GM23338 (cell line): ENCODE data around the gene CMIP. TPM values are rescaled to one million over a fixed set of nuclear protein-coding genes. Genes with fewer than 3 reads are reported as not detected.

Experiments
- ATAC-seq: fragments of 200-7000 bp; cut with Tn5 transposase; 3 replicates; pipeline ENCODE4 v1.9.1; 2020
- DNase-seq: peaks from one replicate; pipeline ENCODE4 v3.0.0-alpha.2; 2015; ENCODE audit warnings: low spot score
- H2AFZ ChIP-seq: fragments of 200-600 bp; sonication (generic); 2 replicates; pipeline ENCODE4 v1.8.0; 2016; ENCODE audit warnings: antibody characterized with exemption, mild to moderate bottlenecking, moderate library complexity
- H3F3A ChIP-seq: fragments of 200-600 bp; sonication (generic); replicated peaks from 2 replicates; pipeline ENCODE4 v1.8.0; 2017; ENCODE audit warnings: antibody characterized with exemption, mixed run types, low read depth
- H3K27ac ChIP-seq: fragments of 200-600 bp; sonication (generic); 2 replicates; pipeline ENCODE4 v1.6.1; 2016; ENCODE audit warnings: low read depth
- H3K27me3 ChIP-seq: fragments of 200-600 bp; sonication (generic); 2 replicates; pipeline ENCODE4 v1.8.0; 2016; ENCODE audit warnings: mild to moderate bottlenecking, mixed run types, moderate library complexity; ENCODE audit not compliant: insufficient read depth
- H3K36me3 ChIP-seq: fragments of 200-600 bp; sonication (generic); 2 replicates; pipeline ENCODE4 v1.8.0; 2016; ENCODE audit warnings: mild to moderate bottlenecking; ENCODE audit not compliant: insufficient read depth
- H3K4me1 ChIP-seq: fragments of 200-600 bp; sonication (generic); 2 replicates; pipeline ENCODE4 v1.8.0; 2016; ENCODE audit warnings: mild to moderate bottlenecking, moderate library complexity; ENCODE audit not compliant: insufficient read depth
- H3K4me2 ChIP-seq: fragments of 200-600 bp; sonication (generic); 2 replicates; pipeline ENCODE4 v1.7.1; 2017; ENCODE audit warnings: mixed run types
- H3K4me3 ChIP-seq: fragments of 200-600 bp; sonication (generic); 2 replicates; pipeline ENCODE4 v1.6.1; 2016; ENCODE audit warnings: mixed run types
- H3K79me2 ChIP-seq: fragments of 200-600 bp; sonication (generic); replicated peaks from 2 replicates; pipeline ENCODE4 v1.8.0; 2017; ENCODE audit warnings: mild to moderate bottlenecking; ENCODE audit not compliant: insufficient read depth
- H3K9me2 ChIP-seq: fragments of 200-600 bp; sonication (generic); 2 replicates; pipeline ENCODE4 v1.8.0; 2017; ENCODE audit not compliant: insufficient read depth
- H4K20me1 ChIP-seq: fragments of 200-600 bp; sonication (generic); replicated peaks from 2 replicates; pipeline ENCODE4 v1.8.0; 2017; ENCODE audit warnings: mild to moderate bottlenecking; ENCODE audit not compliant: insufficient read depth
- H3K27ac Mint-ChIP-seq: 2 replicates; pipeline ENCODE4 v1.8.0; 2020; ENCODE audit warnings: inconsistent platforms, mild to moderate bottlenecking, moderate library complexity, mixed read lengths
- H3K27me3 Mint-ChIP-seq: 3 replicates; pipeline ENCODE4 v1.8.0; 2022; ENCODE audit warnings: low read depth, mild to moderate bottlenecking, moderate library complexity, mixed read lengths, inconsistent platforms; ENCODE audit not compliant: insufficient read depth, poor library complexity
- H3K36me3 Mint-ChIP-seq: 3 replicates; pipeline ENCODE4 v1.8.0; 2021; ENCODE audit warnings: low read depth, mild to moderate bottlenecking, inconsistent platforms, moderate library complexity, mixed read lengths
- H3K4me1 Mint-ChIP-seq: 3 replicates; pipeline ENCODE4 v1.8.0; 2020; ENCODE audit warnings: mild to moderate bottlenecking, inconsistent platforms, mixed read lengths
- H3K4me3 Mint-ChIP-seq: 3 replicates; pipeline ENCODE4 v1.8.0; 2021; ENCODE audit warnings: moderate library complexity, mild to moderate bottlenecking, inconsistent platforms, mixed read lengths
- H3K9me3 Mint-ChIP-seq: 3 replicates; pipeline ENCODE4 v1.8.0; 2020; ENCODE audit warnings: moderate library complexity, mild to moderate bottlenecking, inconsistent platforms, mixed read lengths
- CREB1 ChIP-seq: fragments of 250-450 bp; sonication (Bioruptor Pico); IDR thresholded peaks from 2 replicates; pipeline ENCODE4 v1.5.0; 2020; ENCODE audit warnings: low read depth, mild to moderate bottlenecking, moderate library complexity
- EZH2 ChIP-seq: fragments of 200-600 bp; sonication (generic); IDR thresholded peaks from one replicate; pipeline ENCODE4 v1.8.0; 2017; ENCODE audit warnings: antibody characterized with exemption, mild to moderate bottlenecking, low read depth; ENCODE audit not compliant: unreplicated experiment
- JUNB ChIP-seq: IDR thresholded peaks from one replicate; pipeline ENCODE4 v1.6.1; 2016; ENCODE audit warnings: antibody characterized with exemption; ENCODE audit not compliant: unreplicated experiment
- NANOG ChIP-seq: IDR thresholded peaks from 2 replicates; pipeline ENCODE4 v1.6.1; 2016; ENCODE audit warnings: antibody characterized with exemption, borderline replicate concordance
- POLR2AphosphoS5 ChIP-seq: IDR thresholded peaks from 2 replicates; pipeline ENCODE4 v1.6.1; 2016; ENCODE audit warnings: antibody characterized with exemption, low read depth
- STAT1 ChIP-seq: IDR thresholded peaks from one replicate; pipeline ENCODE4 v1.6.1; 2016; ENCODE audit warnings: antibody characterized with exemption; ENCODE audit not compliant: unreplicated experiment
- ZNF114 ChIP-seq: fragments of 250-450 bp; sonication (Bioruptor Pico); IDR thresholded peaks from 2 replicates; pipeline ENCODE4 v1.5.0; 2020; ENCODE audit warnings: mild to moderate bottlenecking, moderate library complexity
- ZNF331 ChIP-seq: fragments of 250-450 bp; sonication (Bioruptor Pico); IDR thresholded peaks from 2 replicates; pipeline ENCODE4 v1.5.0; 2020; ENCODE audit warnings: low read depth, mild to moderate bottlenecking, moderate library complexity
- polyA plus RNA-seq: library from polyadenylated mRNA; unstranded; fragments of >200 nt; fragmentation: Nextera tagmentation; extraction: Ambion mirVana; gene quantifications from 2 replicates; pipeline ENCODE4 v1.2.1, GENCODE V29; 2016
- total RNA-seq: library from RNA; depleted of rRNA; stranded (reverse); fragments of >200 nt; shearing (Covaris generic); gene quantifications from 2 replicates; pipeline ENCODE4 v1.2.3, GENCODE V29; 2014
- TF ChIP-seq, protein P1 (sequence below): fragments of 250-450 bp; sonication (Bioruptor Pico); IDR thresholded peaks from 2 replicates; pipeline ENCODE4 v1.5.0; 2020; ENCODE audit warnings: mild to moderate bottlenecking, moderate library complexity
- TF ChIP-seq, protein P2 (sequence below), 2 experiments: fragments of 200-600 bp in 1 of 2; sonication (generic) in 1 of 2; conservative IDR thresholded peaks; 2 replicates each; pipeline versions ENCODE4 v1.5.1 to v1.6.1; 2016 to 2017; ENCODE audit warnings: antibody characterized with exemption in 2 of 2, low read depth in 2 of 2, mild to moderate bottlenecking in 2 of 2, moderate library complexity in 1 of 2
- TF ChIP-seq, protein P3 (sequence below): IDR thresholded peaks from 2 replicates; pipeline ENCODE4 v1.6.1; 2016; ENCODE audit warnings: antibody characterized with exemption
- TF ChIP-seq, protein P4 (sequence below): IDR thresholded peaks from one replicate; pipeline ENCODE4 v1.6.1; 2018; ENCODE audit warnings: antibody characterized with exemption; ENCODE audit not compliant: unreplicated experiment

CMIP gene
- total and polyA plus RNA-seq, 2 experiments from 2014 or later, result 9.5 to 62.3 TPM

DNA sequence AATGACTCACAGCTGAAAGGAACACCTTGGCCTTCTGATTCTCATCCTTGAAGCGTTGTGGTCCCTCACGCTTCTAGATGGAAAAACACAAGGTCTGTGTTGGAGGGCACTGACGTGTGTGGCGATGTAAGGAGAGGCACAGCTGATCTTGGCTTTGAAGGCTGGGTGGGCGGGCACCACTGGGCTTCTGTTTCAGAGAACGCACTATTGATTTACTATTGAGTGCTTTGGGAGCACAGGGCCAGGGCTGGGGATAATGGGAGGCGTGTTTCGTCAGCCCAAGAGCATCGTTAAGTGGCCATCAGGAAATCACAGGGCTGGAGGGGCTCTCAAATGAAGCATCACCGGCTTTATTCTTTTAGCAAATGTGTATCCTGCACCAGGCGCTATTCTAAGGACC, 70.7 kb downstream of the CMIP start:
- Histone ChIP-seq H4K20me1 (peaks cover 43% of the 10 kb centered on the region), H3K36me3 (no peaks in the 10 kb centered on the region), H2AFZ (no peak overlapping the region), H3F3A (0 out of 2 replicates have a peak, but pooled peaks cover 5% of the 10 kb centered on the region), H3K27ac (no peak overlapping the region), H3K9me2 (no peaks in the 10 kb centered on the region), H3K79me2 (peaks cover 92% of the 10 kb centered on the region), H3K4me3 (no peak overlapping the region), H3K4me1 (peaks cover 19% of the 10 kb centered on the region), H3K27me3 (no peaks in the 10 kb centered on the region), H3K4me2 (no peak overlapping the region)
- Mint-ChIP-seq H3K27ac (no peak overlapping the region), H3K4me1 (peaks cover 25% of the 10 kb centered on the region), H3K9me3 (peaks cover 8% of the 10 kb centered on the region; the same call in 1 of the 3 replicates), H3K27me3 (peaks cover 10% of the 10 kb centered on the region), H3K4me3 (no peak overlapping the region), H3K36me3 (peaks cover 27% of the 10 kb centered on the region)
- no peak for ATAC-seq
- DNase-seq, result no peak
- TF ChIP-seq CREB1 (CRISPR knock-in tag) (no peak), ZNF114 (CRISPR knock-in tag) (no peak), POLR2AphosphoS5 (no peak), STAT1 (no peak), ZNF331 (CRISPR knock-in tag) (no peak), JUNB (no peak), NANOG (no peak), EZH2 (no peak)
- TF ChIP-seq, protein P1, sequence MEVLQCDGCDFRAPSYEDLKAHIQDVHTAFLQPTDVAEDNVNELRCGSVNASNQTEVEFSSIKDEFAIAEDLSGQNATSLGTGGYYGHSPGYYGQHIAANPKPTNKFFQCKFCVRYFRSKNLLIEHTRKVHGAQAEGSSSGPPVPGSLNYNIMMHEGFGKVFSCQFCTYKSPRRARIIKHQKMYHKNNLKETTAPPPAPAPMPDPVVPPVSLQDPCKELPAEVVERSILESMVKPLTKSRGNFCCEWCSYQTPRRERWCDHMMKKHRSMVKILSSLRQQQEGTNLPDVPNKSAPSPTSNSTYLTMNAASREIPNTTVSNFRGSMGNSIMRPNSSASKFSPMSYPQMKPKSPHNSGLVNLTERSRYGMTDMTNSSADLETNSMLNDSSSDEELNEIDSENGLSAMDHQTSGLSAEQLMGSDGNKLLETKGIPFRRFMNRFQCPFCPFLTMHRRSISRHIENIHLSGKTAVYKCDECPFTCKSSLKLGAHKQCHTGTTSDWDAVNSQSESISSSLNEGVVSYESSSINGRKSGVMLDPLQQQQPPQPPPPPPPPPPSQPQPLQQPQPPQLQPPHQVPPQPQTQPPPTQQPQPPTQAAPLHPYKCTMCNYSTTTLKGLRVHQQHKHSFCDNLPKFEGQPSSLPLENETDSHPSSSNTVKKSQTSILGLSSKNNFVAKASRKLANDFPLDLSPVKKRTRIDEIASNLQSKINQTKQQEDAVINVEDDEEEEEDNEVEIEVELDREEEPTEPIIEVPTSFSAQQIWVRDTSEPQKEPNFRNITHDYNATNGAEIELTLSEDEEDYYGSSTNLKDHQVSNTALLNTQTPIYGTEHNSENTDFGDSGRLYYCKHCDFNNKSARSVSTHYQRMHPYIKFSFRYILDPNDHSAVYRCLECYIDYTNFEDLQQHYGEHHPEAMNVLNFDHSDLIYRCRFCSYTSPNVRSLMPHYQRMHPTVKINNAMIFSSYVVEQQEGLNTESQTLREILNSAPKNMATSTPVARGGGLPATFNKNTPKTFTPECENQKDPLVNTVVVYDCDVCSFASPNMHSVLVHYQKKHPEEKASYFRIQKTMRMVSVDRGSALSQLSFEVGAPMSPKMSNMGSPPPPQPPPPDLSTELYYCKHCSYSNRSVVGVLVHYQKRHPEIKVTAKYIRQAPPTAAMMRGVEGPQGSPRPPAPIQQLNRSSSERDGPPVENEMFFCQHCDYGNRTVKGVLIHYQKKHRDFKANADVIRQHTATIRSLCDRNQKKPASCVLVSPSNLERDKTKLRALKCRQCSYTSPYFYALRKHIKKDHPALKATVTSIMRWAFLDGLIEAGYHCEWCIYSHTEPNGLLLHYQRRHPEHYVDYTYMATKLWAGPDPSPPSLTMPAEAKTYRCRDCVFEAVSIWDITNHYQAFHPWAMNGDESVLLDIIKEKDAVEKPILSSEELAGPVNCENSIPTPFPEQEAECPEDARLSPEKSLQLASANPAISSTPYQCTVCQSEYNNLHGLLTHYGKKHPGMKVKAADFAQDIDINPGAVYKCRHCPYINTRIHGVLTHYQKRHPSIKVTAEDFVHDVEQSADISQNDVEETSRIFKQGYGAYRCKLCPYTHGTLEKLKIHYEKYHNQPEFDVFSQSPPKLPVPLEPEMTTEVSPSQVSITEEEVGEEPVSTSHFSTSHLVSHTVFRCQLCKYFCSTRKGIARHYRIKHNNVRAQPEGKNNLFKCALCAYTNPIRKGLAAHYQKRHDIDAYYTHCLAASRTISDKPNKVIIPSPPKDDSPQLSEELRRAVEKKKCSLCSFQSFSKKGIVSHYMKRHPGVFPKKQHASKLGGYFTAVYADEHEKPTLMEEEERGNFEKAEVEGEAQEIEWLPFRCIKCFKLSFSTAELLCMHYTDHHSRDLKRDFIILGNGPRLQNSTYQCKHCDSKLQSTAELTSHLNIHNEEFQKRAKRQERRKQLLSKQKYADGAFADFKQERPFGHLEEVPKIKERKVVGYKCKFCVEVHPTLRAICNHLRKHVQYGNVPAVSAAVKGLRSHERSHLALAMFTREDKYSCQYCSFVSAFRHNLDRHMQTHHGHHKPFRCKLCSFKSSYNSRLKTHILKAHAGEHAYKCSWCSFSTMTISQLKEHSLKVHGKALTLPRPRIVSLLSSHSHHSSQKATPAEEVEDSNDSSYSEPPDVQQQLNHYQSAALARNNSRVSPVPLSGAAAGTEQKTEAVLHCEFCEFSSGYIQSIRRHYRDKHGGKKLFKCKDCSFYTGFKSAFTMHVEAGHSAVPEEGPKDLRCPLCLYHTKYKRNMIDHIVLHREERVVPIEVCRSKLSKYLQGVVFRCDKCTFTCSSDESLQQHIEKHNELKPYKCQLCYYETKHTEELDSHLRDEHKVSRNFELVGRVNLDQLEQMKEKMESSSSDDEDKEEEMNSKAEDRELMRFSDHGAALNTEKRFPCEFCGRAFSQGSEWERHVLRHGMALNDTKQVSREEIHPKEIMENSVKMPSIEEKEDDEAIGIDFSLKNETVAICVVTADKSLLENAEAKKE, result no peak
- TF ChIP-seq, protein P2, sequence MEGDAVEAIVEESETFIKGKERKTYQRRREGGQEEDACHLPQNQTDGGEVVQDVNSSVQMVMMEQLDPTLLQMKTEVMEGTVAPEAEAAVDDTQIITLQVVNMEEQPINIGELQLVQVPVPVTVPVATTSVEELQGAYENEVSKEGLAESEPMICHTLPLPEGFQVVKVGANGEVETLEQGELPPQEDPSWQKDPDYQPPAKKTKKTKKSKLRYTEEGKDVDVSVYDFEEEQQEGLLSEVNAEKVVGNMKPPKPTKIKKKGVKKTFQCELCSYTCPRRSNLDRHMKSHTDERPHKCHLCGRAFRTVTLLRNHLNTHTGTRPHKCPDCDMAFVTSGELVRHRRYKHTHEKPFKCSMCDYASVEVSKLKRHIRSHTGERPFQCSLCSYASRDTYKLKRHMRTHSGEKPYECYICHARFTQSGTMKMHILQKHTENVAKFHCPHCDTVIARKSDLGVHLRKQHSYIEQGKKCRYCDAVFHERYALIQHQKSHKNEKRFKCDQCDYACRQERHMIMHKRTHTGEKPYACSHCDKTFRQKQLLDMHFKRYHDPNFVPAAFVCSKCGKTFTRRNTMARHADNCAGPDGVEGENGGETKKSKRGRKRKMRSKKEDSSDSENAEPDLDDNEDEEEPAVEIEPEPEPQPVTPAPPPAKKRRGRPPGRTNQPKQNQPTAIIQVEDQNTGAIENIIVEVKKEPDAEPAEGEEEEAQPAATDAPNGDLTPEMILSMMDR (conservative IDR thresholded peaks at IDR 0.05; ENCODE audit: low read depth in 2 of 2), result no peak
- TF ChIP-seq, protein P3, sequence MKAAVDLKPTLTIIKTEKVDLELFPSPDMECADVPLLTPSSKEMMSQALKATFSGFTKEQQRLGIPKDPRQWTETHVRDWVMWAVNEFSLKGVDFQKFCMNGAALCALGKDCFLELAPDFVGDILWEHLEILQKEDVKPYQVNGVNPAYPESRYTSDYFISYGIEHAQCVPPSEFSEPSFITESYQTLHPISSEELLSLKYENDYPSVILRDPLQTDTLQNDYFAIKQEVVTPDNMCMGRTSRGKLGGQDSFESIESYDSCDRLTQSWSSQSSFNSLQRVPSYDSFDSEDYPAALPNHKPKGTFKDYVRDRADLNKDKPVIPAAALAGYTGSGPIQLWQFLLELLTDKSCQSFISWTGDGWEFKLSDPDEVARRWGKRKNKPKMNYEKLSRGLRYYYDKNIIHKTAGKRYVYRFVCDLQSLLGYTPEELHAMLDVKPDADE, result no peak
- TF ChIP-seq, protein P4, sequence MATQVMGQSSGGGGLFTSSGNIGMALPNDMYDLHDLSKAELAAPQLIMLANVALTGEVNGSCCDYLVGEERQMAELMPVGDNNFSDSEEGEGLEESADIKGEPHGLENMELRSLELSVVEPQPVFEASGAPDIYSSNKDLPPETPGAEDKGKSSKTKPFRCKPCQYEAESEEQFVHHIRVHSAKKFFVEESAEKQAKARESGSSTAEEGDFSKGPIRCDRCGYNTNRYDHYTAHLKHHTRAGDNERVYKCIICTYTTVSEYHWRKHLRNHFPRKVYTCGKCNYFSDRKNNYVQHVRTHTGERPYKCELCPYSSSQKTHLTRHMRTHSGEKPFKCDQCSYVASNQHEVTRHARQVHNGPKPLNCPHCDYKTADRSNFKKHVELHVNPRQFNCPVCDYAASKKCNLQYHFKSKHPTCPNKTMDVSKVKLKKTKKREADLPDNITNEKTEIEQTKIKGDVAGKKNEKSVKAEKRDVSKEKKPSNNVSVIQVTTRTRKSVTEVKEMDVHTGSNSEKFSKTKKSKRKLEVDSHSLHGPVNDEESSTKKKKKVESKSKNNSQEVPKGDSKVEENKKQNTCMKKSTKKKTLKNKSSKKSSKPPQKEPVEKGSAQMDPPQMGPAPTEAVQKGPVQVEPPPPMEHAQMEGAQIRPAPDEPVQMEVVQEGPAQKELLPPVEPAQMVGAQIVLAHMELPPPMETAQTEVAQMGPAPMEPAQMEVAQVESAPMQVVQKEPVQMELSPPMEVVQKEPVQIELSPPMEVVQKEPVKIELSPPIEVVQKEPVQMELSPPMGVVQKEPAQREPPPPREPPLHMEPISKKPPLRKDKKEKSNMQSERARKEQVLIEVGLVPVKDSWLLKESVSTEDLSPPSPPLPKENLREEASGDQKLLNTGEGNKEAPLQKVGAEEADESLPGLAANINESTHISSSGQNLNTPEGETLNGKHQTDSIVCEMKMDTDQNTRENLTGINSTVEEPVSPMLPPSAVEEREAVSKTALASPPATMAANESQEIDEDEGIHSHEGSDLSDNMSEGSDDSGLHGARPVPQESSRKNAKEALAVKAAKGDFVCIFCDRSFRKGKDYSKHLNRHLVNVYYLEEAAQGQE, result no peak
